H9 (cell line): ENCODE results near the gene PEX14. TPM values are rescaled to one million over a fixed set of nuclear protein-coding genes. Genes with fewer than 3 reads are reported as not detected.

Source experiments
- DNase-seq: peaks from one replicate; pipeline ENCODE4 v3.0.0-alpha.2; 2017
- H2AFZ ChIP-seq: one replicate; pipeline ENCODE4 v1.6.1; 2013; ENCODE audit warnings: mild to moderate bottlenecking, low read length, control low read depth, moderate library complexity
- H2AK5ac ChIP-seq: 2 replicates; pipeline ENCODE4 v1.6.1; 2013; ENCODE audit warnings: low read length, control low read depth, mixed read lengths; ENCODE audit not compliant: insufficient read length
- H2BK120ac ChIP-seq: one replicate; pipeline ENCODE4 v1.6.1; 2013; ENCODE audit warnings: low read depth, mild to moderate bottlenecking, low read length, control low read depth, inconsistent platforms; ENCODE audit not compliant: poor library complexity, severe bottlenecking
- H2BK12ac ChIP-seq: 2 replicates; pipeline ENCODE4 v1.6.1; 2013; ENCODE audit warnings: low read length, control low read depth, mixed read lengths, low read depth; ENCODE audit not compliant: insufficient read length
- H2BK15ac ChIP-seq: 2 replicates; pipeline ENCODE4 v1.6.1; 2013; ENCODE audit warnings: low read depth, low read length, control low read depth
- H2BK20ac ChIP-seq: one replicate; pipeline ENCODE4 v1.6.1; 2013; ENCODE audit warnings: low read depth, mild to moderate bottlenecking, low read length, control low read depth, inconsistent platforms; ENCODE audit not compliant: poor library complexity, severe bottlenecking
- H2BK5ac ChIP-seq: 2 replicates; pipeline ENCODE4 v1.6.1; 2013; ENCODE audit warnings: low read length, control low read depth, mixed read lengths; ENCODE audit not compliant: insufficient read length
- H3K14ac ChIP-seq: 2 replicates; pipeline ENCODE4 v1.6.1; 2013; ENCODE audit warnings: low read length, control low read depth; ENCODE audit not compliant: insufficient read depth
- H3K18ac ChIP-seq: 2 replicates; pipeline ENCODE4 v1.6.1; 2013; ENCODE audit warnings: low read depth, mild to moderate bottlenecking, mixed read lengths, low read length, control low read depth; ENCODE audit not compliant: insufficient read length
- H3K23ac ChIP-seq: 2 replicates; pipeline ENCODE4 v1.6.1; 2013; ENCODE audit warnings: low read length, control low read depth, mixed read lengths, low read depth; ENCODE audit not compliant: insufficient read length
- H3K23me2 ChIP-seq: 2 replicates; pipeline ENCODE4 v1.6.1; 2013; ENCODE audit warnings: low read depth, mild to moderate bottlenecking, mixed read lengths, low read length, control low read depth; ENCODE audit not compliant: insufficient read length, poor library complexity, severe bottlenecking
- H3K27ac ChIP-seq: 2 replicates; pipeline ENCODE4 v1.5.1; 2013; ENCODE audit warnings: low read length, control low read depth, mixed read lengths, low read depth; ENCODE audit not compliant: insufficient read length
- H3K27me3 ChIP-seq: 2 replicates; pipeline ENCODE4 v1.6.1; 2013; ENCODE audit warnings: low read length, control low read depth, inconsistent platforms; ENCODE audit not compliant: insufficient read depth
- H3K4ac ChIP-seq: 2 replicates; pipeline ENCODE4 v1.6.1; 2013; ENCODE audit warnings: low read depth, mild to moderate bottlenecking, control low read depth, inconsistent platforms, low read length, moderate library complexity
- H3K4me1 ChIP-seq: 2 replicates; pipeline ENCODE4 v1.6.1; 2013; ENCODE audit warnings: low read length, control low read depth, inconsistent platforms; ENCODE audit not compliant: insufficient read depth
- H3K4me2 ChIP-seq: 2 replicates; pipeline ENCODE4 v1.6.1; 2013; ENCODE audit warnings: low read length, control low read depth, mixed read lengths; ENCODE audit not compliant: insufficient read length, insufficient read depth
- H3K56ac ChIP-seq: 2 replicates; pipeline ENCODE4 v1.6.1; 2013; ENCODE audit warnings: low read depth, mild to moderate bottlenecking, mixed read lengths, low read length, control low read depth; ENCODE audit not compliant: insufficient read length
- H3K79me1 ChIP-seq: 2 replicates; pipeline ENCODE4 v1.6.1; 2013; ENCODE audit warnings: low read depth, mild to moderate bottlenecking, moderate library complexity, low read length, control low read depth, inconsistent platforms; ENCODE audit not compliant: insufficient read depth, poor library complexity, severe bottlenecking
- H3K79me2 ChIP-seq: 2 replicates; pipeline ENCODE4 v1.6.1; 2013; ENCODE audit warnings: low read length, control low read depth, inconsistent platforms; ENCODE audit not compliant: insufficient read depth
- H3K9ac ChIP-seq: 2 replicates; pipeline ENCODE4 v1.6.1; 2013; ENCODE audit warnings: low read length, control low read depth, mixed read lengths; ENCODE audit not compliant: insufficient read length; ENCODE audit errors: extremely low read depth
- H3K9me3 ChIP-seq: one replicate; pipeline ENCODE4 v1.6.1; 2013; ENCODE audit warnings: low read depth, low read length, inconsistent platforms; ENCODE audit not compliant: control insufficient read depth
- H3T11ph ChIP-seq: one replicate; pipeline ENCODE4 v1.6.1; 2013; ENCODE audit warnings: mild to moderate bottlenecking, low read length, control low read depth, inconsistent platforms
- H4K20me1 ChIP-seq: one replicate; pipeline ENCODE4 v1.6.1; 2013; ENCODE audit not compliant: control insufficient read depth, insufficient read length, insufficient read depth
- H4K5ac ChIP-seq: 2 replicates; pipeline ENCODE4 v1.6.1; 2013; ENCODE audit warnings: low read depth, mild to moderate bottlenecking, mixed read lengths, low read length, control low read depth; ENCODE audit not compliant: insufficient read length
- H4K8ac ChIP-seq: replicated peaks from 2 replicates; pipeline ENCODE4 v1.6.1; 2013; ENCODE audit warnings: low read length, control low read depth, mixed read lengths, low read depth; ENCODE audit not compliant: insufficient read length
- H4K91ac ChIP-seq: 2 replicates; pipeline ENCODE4 v1.6.1; 2013; ENCODE audit warnings: low read depth, mild to moderate bottlenecking, moderate library complexity, mixed read lengths, low read length, control low read depth; ENCODE audit not compliant: insufficient read length
- H3K27ac Mint-ChIP-seq, 3 experiments: 2 replicates in 2 of 3; 3 replicates in 1 of 3; pipeline ENCODE4 v1.8.0; 2020 to 2021; ENCODE audit warnings: mixed read lengths in 3 of 3, mild to moderate bottlenecking in 1 of 3, moderate library complexity in 1 of 3
- H3K27me3 Mint-ChIP-seq: 2 replicates; pipeline ENCODE4 v1.8.0; 2021; ENCODE audit warnings: low read depth, mild to moderate bottlenecking, moderate library complexity, mixed read lengths
- H3K36me3 Mint-ChIP-seq, 3 experiments: 2 replicates in 2 of 3; 3 replicates in 1 of 3; pipeline ENCODE4 v1.8.0; 2020 to 2021; ENCODE audit warnings: low read depth in 3 of 3, mixed read lengths in 3 of 3; ENCODE audit not compliant: insufficient read depth in 1 of 3
- H3K4me1 Mint-ChIP-seq, 2 experiments: 2 replicates each; pipeline ENCODE4 v1.8.0; 2020; ENCODE audit warnings: mixed read lengths in 2 of 2
- H3K4me3 Mint-ChIP-seq, 2 experiments: 2 replicates in 1 of 2; 3 replicates in 1 of 2; pipeline ENCODE4 v1.8.0; 2020 to 2021; ENCODE audit warnings: mild to moderate bottlenecking in 2 of 2, mixed read lengths in 2 of 2, moderate library complexity in 1 of 2
- H3K9me3 Mint-ChIP-seq, 2 experiments: 2 replicates in 1 of 2; 3 replicates in 1 of 2; pipeline ENCODE4 v1.8.0; 2020; ENCODE audit warnings: mild to moderate bottlenecking in 2 of 2, mixed read lengths in 2 of 2, moderate library complexity in 1 of 2
- WGBS: extraction: QIAGEN DNeasy Blood & Tissue Kit; methylation state at CpG from one replicate; pipeline ENCODE4 v1.1.7; 2013; ENCODE audit warnings: missing lambda C conversion rate, low lambda C conversion rate, mixed read lengths; ENCODE audit not compliant: insufficient read length; ENCODE audit errors: extremely low coverage; 5-methylcytosine and 5-hydroxymethylcytosine counted together
- total RNA-seq: library from RNA; stranded (reverse); gene quantifications from 2 replicates; pipeline ENCODE4 v1.2.1, GENCODE V29; 2021
- TF ChIP-seq, protein P1 (sequence below): fragments of 200-600 bp; sonication (generic); conservative IDR thresholded peaks from 3 replicates; pipeline ENCODE4 v1.8.0; 2021; ENCODE audit warnings: antibody characterized with exemption, mild to moderate bottlenecking

PEX14 gene
- total RNA-seq, 1 experiment from 2014 or later: 23.9 TPM

DNA sequence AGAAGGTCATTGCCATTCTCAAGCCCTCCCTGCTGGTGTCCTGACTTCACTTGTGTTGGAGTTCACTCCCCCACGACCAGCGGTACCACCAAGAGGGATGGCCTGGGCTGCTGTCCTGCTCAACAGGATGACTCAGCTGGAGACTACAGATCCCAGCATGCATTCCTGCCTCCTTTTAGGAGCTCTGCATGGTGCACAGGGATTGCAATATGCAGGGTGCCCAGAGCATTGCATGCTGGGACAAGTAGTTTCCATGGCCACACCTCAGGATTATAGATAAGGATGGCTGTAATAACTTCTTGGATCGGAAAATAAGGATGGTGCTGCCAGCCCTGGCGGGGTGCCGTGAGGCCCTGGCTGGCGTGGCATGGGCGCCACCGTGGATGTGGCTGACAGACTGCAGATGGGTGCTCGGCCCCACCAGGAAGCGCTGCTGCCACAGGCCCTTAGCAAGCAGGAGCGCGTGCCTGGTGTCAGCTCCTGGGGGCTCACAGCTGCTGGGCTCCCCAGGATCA, 171.7 kb downstream of the PEX14 start:
- DNase-seq: no peak
- WGBS: no CpG with 5 or more reads among the region's 12 CpGs
- TF ChIP-seq, protein P1, sequence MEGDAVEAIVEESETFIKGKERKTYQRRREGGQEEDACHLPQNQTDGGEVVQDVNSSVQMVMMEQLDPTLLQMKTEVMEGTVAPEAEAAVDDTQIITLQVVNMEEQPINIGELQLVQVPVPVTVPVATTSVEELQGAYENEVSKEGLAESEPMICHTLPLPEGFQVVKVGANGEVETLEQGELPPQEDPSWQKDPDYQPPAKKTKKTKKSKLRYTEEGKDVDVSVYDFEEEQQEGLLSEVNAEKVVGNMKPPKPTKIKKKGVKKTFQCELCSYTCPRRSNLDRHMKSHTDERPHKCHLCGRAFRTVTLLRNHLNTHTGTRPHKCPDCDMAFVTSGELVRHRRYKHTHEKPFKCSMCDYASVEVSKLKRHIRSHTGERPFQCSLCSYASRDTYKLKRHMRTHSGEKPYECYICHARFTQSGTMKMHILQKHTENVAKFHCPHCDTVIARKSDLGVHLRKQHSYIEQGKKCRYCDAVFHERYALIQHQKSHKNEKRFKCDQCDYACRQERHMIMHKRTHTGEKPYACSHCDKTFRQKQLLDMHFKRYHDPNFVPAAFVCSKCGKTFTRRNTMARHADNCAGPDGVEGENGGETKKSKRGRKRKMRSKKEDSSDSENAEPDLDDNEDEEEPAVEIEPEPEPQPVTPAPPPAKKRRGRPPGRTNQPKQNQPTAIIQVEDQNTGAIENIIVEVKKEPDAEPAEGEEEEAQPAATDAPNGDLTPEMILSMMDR: no peak
- H3K27me3 ChIP-seq: no peaks in the 10 kb centered on the region; the same call in 1 of the 2 replicates
- H3K18ac ChIP-seq: no peak overlapping the region
- H3K79me1 ChIP-seq: no peaks in the 10 kb centered on the region
- H3K27ac Mint-ChIP-seq: no peak overlapping the region
- H2BK120ac ChIP-seq: no peak overlapping the region
- no peak overlapping the region for H4K5ac ChIP-seq
- peaks cover 4% of the 10 kb centered on the region for H3K23me2 ChIP-seq
- no peak overlapping the region for H2BK12ac ChIP-seq
- H2AFZ ChIP-seq: no peak overlapping the region
- H3K27me3 Mint-ChIP-seq: no peaks in the 10 kb centered on the region
- no peak overlapping the region for H2BK20ac ChIP-seq
- H3K4me2 ChIP-seq: no peak overlapping the region
- no peaks in the 10 kb centered on the region for H4K20me1 ChIP-seq
- no peak overlapping the region for H3K4me3 Mint-ChIP-seq
- no peaks in the 10 kb centered on the region for H3K9me3 ChIP-seq
- H4K91ac ChIP-seq: no peak overlapping the region
- no peak overlapping the region for H3K9ac ChIP-seq
- no peak overlapping the region for H3K27ac ChIP-seq
- no peaks in the 10 kb centered on the region for H3K36me3 Mint-ChIP-seq
- H3K79me2 ChIP-seq: no peaks in the 10 kb centered on the region
- H3T11ph ChIP-seq: no peak overlapping the region
- no peak overlapping the region for H2BK15ac ChIP-seq
- no peak overlapping the region for H4K8ac ChIP-seq
- H2AK5ac ChIP-seq: no peak overlapping the region
- H3K14ac ChIP-seq: no peak overlapping the region; the same call in 1 of the 2 replicates
- no peaks in the 10 kb centered on the region for H3K4me1 ChIP-seq
- peaks cover 5 to 23% of the 10 kb centered on the region in 2 experiments for H3K4me1 Mint-ChIP-seq
- H3K4ac ChIP-seq: no peak overlapping the region
- no peak overlapping the region for H3K56ac ChIP-seq
- no peak overlapping the region for H2BK5ac ChIP-seq
- no peaks in the 10 kb centered on the region for H3K9me3 Mint-ChIP-seq
- no peak overlapping the region for H3K23ac ChIP-seq
